HG03066 (cell line): Measurements from ENCODE around the gene EVC.

Experiments used
- ATAC-seq: cut with Tn5 transposase; IDR thresholded peaks from one replicate; pipeline ENCODE4 v1.9.1; 2021; ENCODE audit warnings: low read depth; ENCODE audit not compliant: unreplicated experiment

EVC gene

DNA sequence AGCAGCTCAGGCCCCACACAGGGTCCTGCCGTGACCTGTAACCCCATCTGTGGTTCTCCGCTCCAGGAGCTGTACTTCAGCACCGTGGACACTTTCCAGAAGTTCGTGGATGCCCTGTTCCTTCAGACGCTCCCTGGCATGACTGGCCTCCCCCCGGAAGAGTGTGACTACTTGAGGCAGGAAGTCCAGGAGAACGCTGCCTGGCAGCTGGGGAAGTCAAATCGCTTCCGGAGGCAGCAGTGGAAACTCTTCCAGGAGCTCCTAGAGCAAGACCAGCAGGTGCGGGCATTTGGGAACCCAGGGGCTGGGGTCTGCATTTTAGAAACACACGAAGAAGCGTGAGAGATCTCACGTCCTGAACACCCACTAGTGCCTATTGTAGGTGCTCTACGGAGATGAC, 72.5 kb downstream of the EVC start:
- ATAC-seq, result no peak

DNA sequence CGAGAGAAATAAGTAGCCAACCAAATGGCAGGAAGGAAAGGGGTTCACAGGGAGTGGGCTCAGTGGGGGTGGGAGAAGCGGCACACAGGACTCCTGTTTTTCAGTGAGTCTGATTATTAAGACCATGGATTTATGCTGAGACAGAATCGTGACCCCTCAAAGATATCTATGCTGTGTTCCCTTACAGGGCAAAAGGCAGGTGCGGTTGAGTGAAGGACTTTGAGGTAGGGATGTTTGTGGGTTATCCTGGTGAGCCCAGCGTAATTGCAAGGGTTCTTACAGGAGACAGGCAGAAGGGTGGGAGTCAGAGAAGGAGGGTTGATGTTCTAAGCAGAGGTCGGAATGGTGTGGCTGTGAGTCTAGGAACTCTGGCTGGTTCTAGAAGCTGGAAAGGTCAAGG, 73.0 kb downstream of the EVC start:
- ATAC-seq, result no peak

DNA sequence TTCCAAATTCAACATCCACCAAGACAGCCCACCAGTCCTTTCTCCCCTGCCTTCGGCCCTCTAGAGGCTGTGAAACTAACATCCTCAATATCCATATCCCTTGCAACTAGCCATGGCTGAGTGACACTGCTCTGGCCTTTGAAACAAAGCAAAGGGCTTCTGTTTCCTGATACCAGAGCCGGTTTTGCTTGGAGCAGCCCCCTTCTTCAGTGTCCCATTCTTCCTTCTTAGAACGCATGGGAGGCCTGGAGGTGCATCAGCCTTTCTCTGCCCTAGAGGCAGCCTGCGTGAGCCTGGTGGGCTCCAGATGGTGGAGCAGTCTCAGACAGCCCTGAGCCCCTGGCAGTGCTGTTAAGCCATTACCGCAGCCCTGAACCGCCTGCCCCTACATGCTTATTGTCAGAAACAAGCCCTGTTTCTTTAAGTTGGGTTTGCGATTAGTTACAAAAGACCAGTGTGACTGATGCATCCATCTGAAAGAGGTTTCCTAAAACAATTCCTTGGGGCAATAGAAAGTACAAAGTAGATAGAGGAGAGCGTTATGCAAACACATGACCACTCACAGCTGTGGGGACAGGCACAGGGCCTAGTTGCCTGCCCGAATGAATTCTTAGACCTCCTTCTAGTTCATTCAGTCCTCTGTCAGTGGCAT, 74.1 kb downstream of the EVC start:
- no peak for ATAC-seq

DNA sequence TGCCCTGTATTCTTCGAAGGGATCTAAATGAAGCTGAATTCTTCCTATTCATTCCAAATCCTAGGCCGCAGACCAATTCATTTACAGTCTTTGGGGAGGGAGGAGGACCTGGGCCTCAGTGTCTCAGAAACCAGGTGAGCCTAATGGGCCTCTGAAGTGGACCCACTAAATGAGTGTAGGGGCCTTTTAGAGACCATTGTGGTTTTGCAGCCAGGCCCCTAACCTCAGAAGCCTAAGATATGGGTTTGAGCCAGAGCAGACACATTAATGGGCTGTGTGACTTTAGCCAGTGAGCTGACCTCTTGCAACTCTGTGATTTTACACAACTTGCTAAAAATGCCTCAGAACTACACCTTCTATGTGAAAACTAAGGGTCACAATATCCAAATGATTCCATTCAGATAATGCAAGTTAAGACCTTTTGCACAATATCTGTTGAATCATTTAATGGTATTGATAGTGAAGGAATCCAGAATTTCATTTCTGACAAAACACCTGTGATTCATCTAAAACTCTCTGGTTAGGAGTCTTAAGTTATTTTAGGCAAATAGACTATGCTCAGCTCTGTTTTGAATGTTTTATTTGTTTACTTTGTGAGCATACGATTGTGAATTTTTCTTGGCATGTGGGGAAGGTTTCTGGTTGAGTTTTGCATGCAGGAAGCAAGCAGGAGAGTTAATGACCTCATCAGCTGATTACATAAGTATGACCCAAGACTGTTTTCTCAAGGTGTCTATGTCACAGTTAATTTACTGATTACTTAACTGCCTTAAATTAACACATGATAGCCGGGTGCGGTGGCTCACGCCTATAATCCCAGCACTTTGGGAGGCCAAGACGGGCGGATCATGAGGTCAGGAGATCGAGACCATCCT, 75.0 kb downstream of the EVC start:
- no peak for ATAC-seq

- no peak for ATAC-seq
These were observed 76.3 kb downstream of the EVC start for GRCh38 chr4:5787311-5787710.

DNA sequence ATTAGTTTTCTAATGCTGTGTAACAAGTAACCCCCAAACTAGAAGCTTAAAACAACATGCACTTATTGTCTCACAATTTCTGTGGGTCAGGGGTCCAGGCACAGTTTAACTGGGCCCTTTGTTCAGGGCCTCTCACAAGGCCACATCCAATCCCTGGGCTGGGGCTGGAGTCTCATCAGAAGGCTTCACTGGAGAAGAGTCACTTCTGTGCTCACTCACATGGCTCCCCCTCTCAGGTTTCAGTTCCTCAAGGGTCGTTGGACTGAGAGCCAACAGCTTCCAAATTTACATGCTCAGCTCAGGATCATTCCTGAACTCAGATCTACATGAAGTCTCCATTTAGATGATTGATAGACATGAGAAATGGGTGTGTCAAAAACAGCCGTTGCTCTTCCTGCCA, 77.1 kb downstream of the EVC start:
- ATAC-seq, result no peak

DNA sequence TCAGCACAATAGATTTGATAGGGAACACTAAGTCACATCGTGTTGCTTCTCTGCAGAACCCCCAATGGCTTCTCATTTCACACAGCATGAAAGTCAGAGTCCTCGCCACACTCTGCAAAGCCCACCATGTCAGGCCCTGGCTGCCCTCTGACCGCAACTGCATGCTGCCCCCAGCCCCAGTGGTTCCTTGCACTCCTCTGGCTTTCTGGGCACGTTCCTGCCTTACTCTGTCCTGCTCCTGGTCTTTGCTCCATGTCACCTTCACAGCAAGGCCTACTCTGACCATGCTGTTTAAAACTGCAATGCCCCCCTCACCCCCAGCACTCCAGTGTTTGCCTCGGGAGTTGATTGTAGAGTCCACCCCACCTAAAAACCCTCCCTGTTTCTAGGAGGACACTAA, 78.1 kb downstream of the EVC start:
- no peak for ATAC-seq

DNA sequence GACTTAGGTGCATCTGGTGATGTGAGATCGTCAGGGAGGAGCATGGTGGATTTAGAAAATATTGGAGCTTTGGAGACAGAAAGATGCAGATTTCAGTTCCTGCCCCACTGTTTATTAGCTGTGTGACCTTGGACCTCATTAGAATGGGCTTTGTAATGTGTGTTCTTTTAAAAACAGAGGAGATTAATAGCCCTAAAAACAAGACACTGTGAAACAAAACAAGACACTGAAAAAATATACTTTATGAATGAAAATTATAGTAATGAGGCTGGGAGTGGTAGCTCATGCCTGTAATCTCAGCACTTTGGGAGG, 79.5 kb downstream of the EVC start:
- no peak for ATAC-seq

DNA sequence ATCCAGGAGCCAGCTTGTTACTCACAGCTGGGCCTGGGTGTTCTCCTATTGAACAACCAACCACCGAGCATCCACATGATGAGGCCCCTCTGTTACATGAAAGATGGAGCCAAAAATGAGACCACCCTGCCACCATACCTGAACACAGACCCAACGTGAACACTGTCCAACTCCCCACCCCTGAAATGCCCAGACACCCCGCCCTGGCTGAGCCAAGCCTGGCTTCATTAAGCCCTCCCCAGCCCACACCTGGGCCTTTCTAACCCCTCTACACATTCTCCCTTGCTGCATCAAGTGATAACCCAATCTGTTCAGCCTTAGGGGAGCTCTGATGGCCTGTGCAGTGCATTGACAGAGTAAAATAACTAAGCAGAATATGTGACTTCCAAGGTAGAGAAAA, 80.7 kb downstream of the EVC start:
- ATAC-seq, result no peak

DNA sequence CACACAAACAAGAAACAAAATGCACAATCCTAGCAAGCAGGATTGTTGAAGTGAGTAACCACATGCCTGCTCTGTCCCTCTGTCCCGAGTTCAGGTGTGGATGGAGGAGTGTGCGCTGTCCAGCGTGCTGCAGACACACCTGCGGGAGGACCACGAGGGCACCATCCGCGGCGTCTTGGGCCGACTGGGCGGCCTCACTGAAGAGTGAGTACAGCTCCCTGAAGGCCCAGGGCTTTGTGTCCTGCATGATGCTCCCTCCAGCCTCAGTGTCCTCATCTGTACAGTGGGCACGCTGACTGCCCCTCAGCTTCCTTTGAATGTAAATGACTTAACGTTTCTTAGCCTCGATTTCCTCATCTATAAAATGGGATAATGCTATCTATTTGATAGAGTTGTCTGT, 82.5 kb downstream of the EVC start:
- no peak for ATAC-seq

DNA sequence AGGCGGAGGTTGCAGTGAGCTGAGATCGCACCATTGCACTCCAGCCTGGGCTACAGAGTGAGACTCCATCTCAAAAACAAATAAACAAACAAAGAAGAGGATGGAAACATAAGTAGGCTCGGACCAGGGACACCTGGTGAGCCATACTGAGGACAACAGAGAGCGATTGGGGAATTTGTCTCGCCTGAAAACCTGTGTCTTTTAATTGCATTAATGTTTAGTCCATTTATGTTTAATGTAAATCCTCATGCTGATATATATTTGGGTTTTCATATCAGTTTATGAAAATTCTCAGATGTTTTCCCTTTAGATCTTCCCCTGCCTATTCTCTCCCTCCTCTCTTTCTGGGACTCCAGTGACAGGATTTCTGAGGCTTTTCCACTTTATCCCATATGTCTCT, 84.6 kb downstream of the EVC start:
- ATAC-seq, result no peak

GRCh38 chr4:5796976-5797375, 86.0 kb downstream of the EVC start:
- no peak for ATAC-seq

DNA sequence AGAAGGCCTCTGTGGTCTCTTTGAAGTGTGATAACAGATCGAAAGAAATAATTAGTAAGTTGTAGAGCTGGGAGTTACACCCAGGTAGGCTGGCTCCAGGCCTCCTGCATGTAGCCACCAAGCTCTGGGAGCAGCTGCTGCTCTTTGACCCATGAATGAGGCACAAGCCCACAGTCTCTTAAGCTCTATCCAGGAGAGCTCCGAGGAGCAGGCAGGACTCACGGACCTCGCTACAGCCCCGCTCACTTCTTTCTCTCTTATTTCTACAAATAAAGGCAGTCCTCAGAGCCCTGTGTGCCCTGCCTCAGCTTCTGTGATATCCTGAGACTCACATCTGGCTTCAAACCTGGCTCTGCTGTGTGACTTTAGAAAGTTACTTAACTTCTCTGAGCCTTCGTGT, 86.9 kb downstream of the EVC start:
- ATAC-seq, result no peak

DNA sequence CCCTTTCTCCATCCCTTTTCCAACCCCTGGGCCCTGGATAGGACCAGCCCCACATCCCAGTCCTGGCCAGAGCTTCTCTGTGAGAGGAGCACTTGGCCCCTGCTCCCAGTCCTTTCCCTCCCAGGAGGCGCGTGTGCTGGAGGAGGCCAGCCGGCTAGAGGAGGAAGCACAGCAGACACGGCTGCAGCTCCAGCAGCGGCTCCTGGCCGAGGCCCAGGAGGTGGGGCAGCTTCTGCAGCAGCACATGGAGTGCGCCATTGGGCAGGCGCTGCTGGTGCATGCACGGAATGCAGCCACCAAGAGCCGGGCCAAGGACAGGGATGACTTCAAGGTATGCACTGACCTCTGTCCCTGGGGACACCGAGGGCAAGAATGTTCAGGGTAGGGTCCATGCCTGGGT, 87.5 kb downstream of the EVC start:
- no peak for ATAC-seq

- no peak for ATAC-seq
These were observed 87.9 kb downstream of the EVC start for GRCh38 chr4:5798946-5799345.

DNA sequence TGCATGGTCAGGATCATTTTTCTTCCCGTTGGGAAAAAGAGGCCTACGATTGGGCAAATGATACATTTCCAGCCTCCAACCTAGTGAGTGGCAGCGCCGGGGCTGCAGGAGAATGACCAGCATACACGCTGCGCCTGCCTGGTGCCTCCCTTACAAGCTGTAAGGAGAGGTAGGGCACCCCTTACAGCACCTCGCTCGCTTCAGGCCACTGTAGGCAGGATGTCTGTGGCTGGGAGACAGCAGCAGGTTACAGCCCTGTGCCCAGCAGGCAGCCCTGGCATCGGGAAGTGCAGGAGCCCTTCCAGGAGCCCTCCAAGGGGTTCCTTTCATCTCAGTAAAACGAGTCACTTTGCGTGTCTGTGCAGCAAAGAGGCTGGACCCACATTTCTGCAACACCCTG, 88.4 kb downstream of the EVC start:
- ATAC-seq, result no peak

DNA sequence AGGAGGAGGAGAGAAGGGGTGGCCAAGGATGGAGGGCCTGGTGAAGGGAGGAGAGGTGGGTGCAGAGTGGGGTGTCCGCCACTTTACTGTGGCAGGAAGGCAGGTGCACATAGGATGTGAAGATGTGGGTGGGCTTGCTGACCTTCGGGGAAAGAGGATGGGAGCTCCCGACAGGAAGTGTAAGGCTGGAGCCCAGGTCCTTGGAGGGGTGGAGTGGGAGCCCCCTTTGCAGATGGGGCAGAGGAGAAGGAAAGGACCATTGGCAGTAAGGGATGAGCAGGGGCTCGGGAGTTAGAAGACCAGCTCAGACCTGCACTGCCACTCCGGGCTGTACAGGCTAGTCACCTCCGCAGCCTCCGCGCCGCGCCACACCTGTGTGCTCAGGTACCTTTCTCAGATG, 89.5 kb downstream of the EVC start:
- no peak for ATAC-seq

DNA sequence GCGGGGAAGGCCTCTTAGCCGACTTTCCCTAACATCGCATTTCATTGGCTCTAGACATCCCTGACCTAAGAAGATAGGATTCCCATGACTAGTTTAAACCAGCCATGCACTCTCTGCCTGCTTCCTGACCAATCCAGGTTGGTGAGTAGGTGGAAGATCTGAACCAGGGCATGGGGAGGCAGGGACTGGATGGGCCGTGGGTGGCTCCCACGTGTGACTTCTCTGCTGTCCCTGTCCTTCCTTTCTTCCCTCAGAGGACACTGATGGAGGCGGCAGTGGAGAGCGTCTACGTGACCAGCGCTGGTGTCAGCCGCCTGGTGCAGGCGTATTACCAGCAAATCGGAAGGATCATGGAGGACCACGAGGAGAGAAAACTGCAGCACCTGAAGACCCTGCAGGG, 90.7 kb downstream of the EVC start:
- no peak for ATAC-seq

GRCh38 chr4:5802565-5802964, 91.6 kb downstream of the EVC start:
- no peak for ATAC-seq

- ATAC-seq, result no peak
These were observed 93.7 kb downstream of the EVC start for GRCh38 chr4:5804656-5805055.

DNA sequence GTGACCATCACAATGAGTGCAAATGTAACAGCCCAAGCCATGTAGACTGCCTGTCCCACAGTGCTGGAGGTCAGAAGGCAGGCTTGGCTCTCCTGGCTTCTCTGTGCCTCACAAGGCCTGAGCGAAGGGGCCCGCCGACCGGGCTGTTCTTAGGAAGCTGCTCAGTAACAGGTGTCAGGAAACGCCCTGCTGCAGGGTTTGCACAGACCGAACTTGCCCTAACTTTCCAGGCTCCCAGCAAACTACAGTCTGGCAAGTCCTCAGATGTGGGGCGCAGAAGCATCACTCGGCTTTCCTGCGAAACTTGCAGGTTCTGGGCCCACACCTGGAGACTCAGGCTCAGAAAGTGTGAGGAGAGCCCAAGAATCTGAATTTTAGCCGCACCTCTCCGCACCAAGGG, 94.3 kb downstream of the EVC start:
- ATAC-seq, result no peak

DNA sequence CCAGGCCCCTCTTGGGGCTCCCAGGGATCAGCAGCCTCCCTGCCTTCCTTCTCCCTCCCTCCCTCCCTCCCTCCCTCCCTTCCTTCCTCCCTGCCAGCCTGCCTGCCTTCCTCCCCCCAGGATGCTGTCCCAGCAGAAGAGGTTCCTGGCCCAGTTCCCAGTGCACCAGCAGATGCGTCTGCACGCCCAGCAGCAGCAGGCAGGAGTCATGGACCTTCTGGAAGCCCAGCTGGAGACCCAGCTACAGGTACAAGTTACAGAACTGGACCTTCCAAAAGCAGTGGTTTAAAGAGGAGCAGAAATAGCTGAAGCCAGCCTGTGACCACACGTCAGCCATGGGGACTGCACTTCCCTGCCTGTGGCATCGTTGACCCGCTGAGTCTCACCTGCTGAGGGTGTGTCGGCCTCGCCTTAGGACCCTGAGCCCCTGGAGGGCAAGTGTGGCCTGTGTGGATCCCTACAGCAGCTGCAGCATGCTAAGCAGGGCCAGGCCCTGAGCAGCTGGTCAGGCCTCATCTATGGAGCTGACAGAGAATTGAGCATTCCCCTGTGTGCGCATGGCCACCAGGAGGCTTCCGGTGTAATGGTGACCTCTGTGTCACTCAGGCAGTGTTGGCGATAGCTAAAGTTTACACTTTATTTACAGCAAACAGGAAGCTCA, 97.2 kb downstream of the EVC start:
- ATAC-seq, result no peak
